Naive thymus-derived CD4-positive, alpha-beta T cell (primary cell): ENCODE results near the gene DROSHA. TPM values are rescaled to one million over a fixed set of nuclear protein-coding genes. Genes with fewer than 3 reads are reported as not detected.

Experiments
- ATAC-seq: fragments of 150-1000 bp; cut with Tn5 transposase; 2 replicates; pipeline ENCODE4 v1.10.0; 2021; ENCODE audit warnings: mild to moderate bottlenecking, moderate library complexity
- CTCF ChIA-PET: fragments of 350-600 bp; sonication (Branson Sonifier 250); formaldehyde crosslinking; loops from one replicate; lab custom pipeline; 2021; ENCODE audit warnings: antibody characterized with exemption; lab: Charles Lee
- POLR2A ChIA-PET: fragments of 350-600 bp; sonication (Branson Sonifier 250); formaldehyde crosslinking; loops from one replicate; lab custom pipeline; 2021; ENCODE audit warnings: antibody characterized with exemption, inconsistent platforms; lab: Charles Lee
- DNase-seq, 9 donors: peaks; one replicate each; pipeline versions ENCODE4 v3.0.0 to v3.0.0-alpha.2; 2020 to 2022; ENCODE audit warnings: mixed read lengths in 1 of 9
- H3K27ac ChIP-seq: one replicate; pipeline ENCODE4 v1.7.0; 2013; ENCODE audit warnings: mild to moderate bottlenecking, low read depth, low read length, moderate library complexity
- H3K27me3 ChIP-seq, 2 donors: one replicate each; pipeline ENCODE4 v1.7.0; 2013; ENCODE audit warnings: low read length in 2 of 2, mild to moderate bottlenecking in 2 of 2, moderate library complexity in 2 of 2; ENCODE audit not compliant: control insufficient read depth in 2 of 2, insufficient read depth in 2 of 2
- H3K36me3 ChIP-seq, 3 experiments: 1 replicate in 2 of 3; 2 replicates in 1 of 3; pipeline ENCODE4 v1.7.0; 2013; ENCODE audit warnings: low read length in 3 of 3, mild to moderate bottlenecking in 3 of 3, moderate library complexity in 1 of 3; ENCODE audit not compliant: insufficient read depth in 3 of 3, control insufficient read depth in 2 of 3
- H3K4me1 ChIP-seq, 2 donors: one replicate each; pipeline ENCODE4 v1.7.0; 2013; ENCODE audit warnings: low read length in 2 of 2, mild to moderate bottlenecking in 2 of 2, moderate library complexity in 1 of 2; ENCODE audit not compliant: control insufficient read depth in 2 of 2, insufficient read depth in 2 of 2
- H3K4me3 ChIP-seq: 2 replicates; pipeline ENCODE4 v1.7.0; 2013; ENCODE audit warnings: mild to moderate bottlenecking, low read length
- H3K9me3 ChIP-seq, 3 experiments: 1 replicate in 2 of 3; 2 replicates in 1 of 3; pipeline ENCODE4 v1.7.0; 2013; ENCODE audit warnings: low read length in 3 of 3; ENCODE audit not compliant: control insufficient read depth in 2 of 3
- H3K27ac Mint-ChIP-seq, 9 donors: one replicate each; pipeline ENCODE4 v1.8.0; 2020 to 2022; ENCODE audit warnings: mixed read lengths in 9 of 9, mild to moderate bottlenecking in 8 of 9, moderate library complexity in 5 of 9, inconsistent platforms in 2 of 9
- H3K27me3 Mint-ChIP-seq, 5 donors: one replicate each; pipeline ENCODE4 v1.8.0; 2021 to 2022; ENCODE audit warnings: mixed read lengths in 5 of 5, mild to moderate bottlenecking in 1 of 5
- H3K36me3 Mint-ChIP-seq, 5 donors: one replicate each; pipeline ENCODE4 v1.8.0; 2020 to 2022; ENCODE audit warnings: mixed read lengths in 5 of 5, mild to moderate bottlenecking in 3 of 5, inconsistent platforms in 1 of 5
- H3K4me1 Mint-ChIP-seq, 7 donors: one replicate each; pipeline ENCODE4 v1.8.0; 2020 to 2022; ENCODE audit warnings: mixed read lengths in 7 of 7, mild to moderate bottlenecking in 3 of 7, inconsistent platforms in 1 of 7
- H3K4me3 Mint-ChIP-seq, 10 donors: one replicate each; pipeline ENCODE4 v1.8.0; 2020 to 2022; ENCODE audit warnings: mild to moderate bottlenecking in 10 of 10, mixed read lengths in 10 of 10, moderate library complexity in 6 of 10, inconsistent platforms in 2 of 10
- H3K9me3 Mint-ChIP-seq, 11 donors: one replicate each; pipeline ENCODE4 v1.8.0; 2020 to 2022; ENCODE audit warnings: mixed read lengths in 11 of 11, mild to moderate bottlenecking in 4 of 11, inconsistent platforms in 1 of 11, moderate library complexity in 1 of 11
- intact Hi-C, 2 donors: fragments of 100-400 bp; cut with micrococcal nuclease; formaldehyde crosslinking; loops; one replicate each; pipeline ENCODE4 v1.15.1; 2023
- polyA plus RNA-seq, 2 donors: library from polyadenylated mRNA; unstranded; fragments of 300-500 nt; fragmentation: Illumina TruSeq; gene quantifications; one replicate each; pipeline ENCODE4 v1.2.3, GENCODE V29; 2021
- total RNA-seq, 6 experiments: library from RNA in 5 of 6; stranded (reverse) in 5 of 6; gene quantifications; 1 replicate in 5 of 6; 2 replicates in 1 of 6; pipeline ENCODE4 v1.2.3 and lab custom pipeline; 2021 to 2026

DROSHA gene, protein sequence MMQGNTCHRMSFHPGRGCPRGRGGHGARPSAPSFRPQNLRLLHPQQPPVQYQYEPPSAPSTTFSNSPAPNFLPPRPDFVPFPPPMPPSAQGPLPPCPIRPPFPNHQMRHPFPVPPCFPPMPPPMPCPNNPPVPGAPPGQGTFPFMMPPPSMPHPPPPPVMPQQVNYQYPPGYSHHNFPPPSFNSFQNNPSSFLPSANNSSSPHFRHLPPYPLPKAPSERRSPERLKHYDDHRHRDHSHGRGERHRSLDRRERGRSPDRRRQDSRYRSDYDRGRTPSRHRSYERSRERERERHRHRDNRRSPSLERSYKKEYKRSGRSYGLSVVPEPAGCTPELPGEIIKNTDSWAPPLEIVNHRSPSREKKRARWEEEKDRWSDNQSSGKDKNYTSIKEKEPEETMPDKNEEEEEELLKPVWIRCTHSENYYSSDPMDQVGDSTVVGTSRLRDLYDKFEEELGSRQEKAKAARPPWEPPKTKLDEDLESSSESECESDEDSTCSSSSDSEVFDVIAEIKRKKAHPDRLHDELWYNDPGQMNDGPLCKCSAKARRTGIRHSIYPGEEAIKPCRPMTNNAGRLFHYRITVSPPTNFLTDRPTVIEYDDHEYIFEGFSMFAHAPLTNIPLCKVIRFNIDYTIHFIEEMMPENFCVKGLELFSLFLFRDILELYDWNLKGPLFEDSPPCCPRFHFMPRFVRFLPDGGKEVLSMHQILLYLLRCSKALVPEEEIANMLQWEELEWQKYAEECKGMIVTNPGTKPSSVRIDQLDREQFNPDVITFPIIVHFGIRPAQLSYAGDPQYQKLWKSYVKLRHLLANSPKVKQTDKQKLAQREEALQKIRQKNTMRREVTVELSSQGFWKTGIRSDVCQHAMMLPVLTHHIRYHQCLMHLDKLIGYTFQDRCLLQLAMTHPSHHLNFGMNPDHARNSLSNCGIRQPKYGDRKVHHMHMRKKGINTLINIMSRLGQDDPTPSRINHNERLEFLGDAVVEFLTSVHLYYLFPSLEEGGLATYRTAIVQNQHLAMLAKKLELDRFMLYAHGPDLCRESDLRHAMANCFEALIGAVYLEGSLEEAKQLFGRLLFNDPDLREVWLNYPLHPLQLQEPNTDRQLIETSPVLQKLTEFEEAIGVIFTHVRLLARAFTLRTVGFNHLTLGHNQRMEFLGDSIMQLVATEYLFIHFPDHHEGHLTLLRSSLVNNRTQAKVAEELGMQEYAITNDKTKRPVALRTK (N-terminal part only)
- total RNA-seq: 10 to 100 TPM; 48.5 to 92.0 (median 75.7) TPM
- 10 to 100 TPM; 11.2 to 44.1 TPM for polyA plus RNA-seq
- 35.9 reads per million, percentile 64 among the genes with 10 or more reads in this experiment for total RNA-seq (lab: John Stamatoyannopoulos, UW)

DNA sequence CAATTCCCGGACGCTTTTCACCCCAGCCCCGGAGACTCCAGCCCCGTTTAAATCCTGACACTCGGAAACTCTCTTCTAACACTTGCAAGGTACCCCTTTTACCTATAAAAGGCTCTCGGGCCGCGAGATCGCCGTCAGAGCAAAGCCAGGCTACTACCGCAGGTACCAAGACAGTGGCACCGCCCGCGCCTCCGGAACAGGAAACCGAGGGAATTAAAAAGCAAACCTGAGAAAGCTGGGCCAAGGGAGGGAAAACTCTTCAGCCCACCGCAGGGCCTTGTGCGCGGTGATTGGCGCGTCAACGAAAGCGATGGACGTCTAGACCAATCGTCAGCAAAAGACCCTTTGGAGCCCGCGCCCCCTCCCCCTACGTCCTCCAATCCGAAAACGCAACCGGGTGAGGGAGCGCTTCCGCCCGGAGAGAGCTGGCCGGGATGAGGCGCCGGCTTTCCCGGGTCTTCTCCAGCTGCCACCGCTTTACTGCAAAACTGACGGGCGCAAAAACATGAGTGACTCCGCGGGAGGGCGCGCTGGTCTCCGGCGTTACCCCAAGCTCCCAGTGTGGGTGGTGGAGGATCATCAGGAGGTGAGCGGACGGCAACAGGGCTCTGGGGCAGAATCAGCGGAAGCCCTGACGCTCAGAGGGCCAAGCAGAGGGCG is at the start of gene DROSHA, which contains the start of gene C5orf22:
TSS of gene DROSHA (minus strand) at position 206 of the 660 bp plus-strand sequence. CDS start 3,034 bp downstream, outside the sequence.
TSS of gene C5orf22 (plus strand) at position 414 of the 660 bp plus-strand sequence. CDS start at position 506, 92 bp downstream.
- Histone ChIP-seq H3K27me3 (no peaks in the 10 kb centered on the region), H3K27ac (peak within 1 kb of the TSS; percentile 89), H3K36me3 (peaks cover 0 to 47% (median 8%) of the 10 kb centered on the region in 3 experiments), H3K9me3 (no peaks in the 10 kb centered on the region), H3K4me1 (peaks cover 13 to 24% of the 10 kb centered on the region in 2 donors), H3K4me3 (peak within 1 kb of the TSS; percentile 97)
- DNase-seq: peak; percentile 72 to 90 (median 88)
- Mint-ChIP-seq H3K9me3 (no peaks in the 10 kb centered on the region), H3K36me3 (peaks cover 17 to 41% (median 30%) of the 10 kb centered on the region in 5 donors), H3K27me3 (no peaks in the 10 kb centered on the region), H3K4me3 (peak within 1 kb of the TSS; percentile 93 to 100 (median 98)), H3K27ac (peak within 1 kb of the TSS; percentile 83 to 96 (median 90)), H3K4me1 (peaks cover 29 to 84% (median 73%) of the 10 kb centered on the region in 7 donors)
- CTCF ChIA-PET: interaction anchor here (0.7 kb wide), 1 partner anchor 12 kb away, joined by 3 read pairs; no protein-coding TSS in a partner anchor
- POLR2A ChIA-PET: interaction anchor here (0.6 to 2.0 kb wide), 5 partner anchors 10 to 913 kb away, joined by 3 to 4 read pairs (median 3); partner anchors contain the start of genes GOLPH3 and ZFR
- intact Hi-C loops: loop anchor here (1.0 to 2.0 kb wide), 9 partner anchors 16 to 1909 kb away; partner anchors contain the start of genes GOLPH3 (in 2 of the 2), TARS1 (in 2 of the 2), PDZD2 (in 1 of the 2) and SUB1 (in 1 of the 2)
- ATAC-seq: peak; percentile 99

DNA sequence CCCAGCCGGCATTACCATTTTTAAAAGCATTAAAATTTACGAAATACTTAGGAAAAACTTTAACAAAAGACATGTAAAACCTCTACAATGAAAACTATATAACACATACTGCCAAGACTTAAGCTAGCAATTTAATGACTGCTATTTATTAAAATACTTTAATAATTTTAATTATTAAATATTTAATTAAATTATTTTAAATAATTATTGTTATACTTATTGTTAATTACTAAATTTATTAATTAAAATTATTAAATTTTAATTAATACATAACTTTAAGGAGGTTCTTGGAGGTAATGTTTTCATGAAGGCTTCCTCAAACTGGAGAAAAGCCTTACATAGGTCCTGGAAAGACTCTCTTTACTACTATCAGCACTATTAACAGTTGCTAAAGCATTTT is 47.7 kb upstream of the DROSHA start:
- Mint-ChIP-seq H3K27ac (no peak overlapping the region), H3K9me3 (no peaks in the 10 kb centered on the region), H3K27me3 (peaks cover 11 to 31% (median 18%) of the 10 kb centered on the region in 5 donors), H3K4me3 (no peak overlapping the region), H3K4me1 (no peaks in the 10 kb centered on the region), H3K36me3 (no peaks in the 10 kb centered on the region)
- Histone ChIP-seq H3K27me3 (no peaks in the 10 kb centered on the region), H3K36me3 (no peaks in the 10 kb centered on the region), H3K27ac (no peak overlapping the region), H3K9me3 (no peaks in the 10 kb centered on the region), H3K4me1 (no peaks in the 10 kb centered on the region), H3K4me3 (no peak overlapping the region)
- ATAC-seq (no peak), DNase-seq (no peak)
- ChIA-PET CTCF (no interaction called here), POLR2A (no interaction called here)
- intact Hi-C loops: no loop called here

DNA sequence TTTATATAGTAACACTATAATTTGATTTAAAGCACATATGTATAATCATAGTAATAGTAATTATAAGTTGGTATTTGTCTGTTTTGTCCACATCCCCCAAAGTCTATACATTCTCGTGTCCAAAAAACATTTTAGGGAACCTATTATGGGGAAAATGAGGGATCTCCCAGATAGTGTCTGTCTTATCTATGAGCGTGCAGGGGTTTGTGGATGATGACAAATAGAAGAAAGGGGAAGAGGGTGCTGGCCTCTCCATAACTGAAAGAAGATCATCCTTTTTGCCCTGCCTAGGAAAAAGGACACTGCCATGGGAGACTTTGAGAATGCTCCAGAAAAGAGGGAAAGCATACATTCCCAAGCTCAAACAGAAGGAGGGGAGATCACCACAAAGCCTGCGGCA is 45.5 kb upstream of the DROSHA start:
- H3K27me3 Mint-ChIP-seq: peaks cover 12 to 24% (median 13%) of the 10 kb centered on the region in 5 donors
- Histone ChIP-seq H3K27me3 (no peaks in the 10 kb centered on the region), H3K27ac (no peak overlapping the region), H3K36me3 (no peaks in the 10 kb centered on the region), H3K4me3 (no peak overlapping the region), H3K4me1 (no peaks in the 10 kb centered on the region), H3K9me3 (no peaks in the 10 kb centered on the region)
- ChIA-PET POLR2A (no interaction called here), CTCF (no interaction called here)
- no peak overlapping the region for H3K27ac Mint-ChIP-seq
- no peaks in the 10 kb centered on the region for H3K9me3 Mint-ChIP-seq
- DNase-seq (no peak), ATAC-seq (no peak)
- no peaks in the 10 kb centered on the region for H3K36me3 Mint-ChIP-seq
- intact Hi-C loops: no loop called here
- H3K4me1 Mint-ChIP-seq: no peaks in the 10 kb centered on the region
- no peak overlapping the region for H3K4me3 Mint-ChIP-seq

DNA sequence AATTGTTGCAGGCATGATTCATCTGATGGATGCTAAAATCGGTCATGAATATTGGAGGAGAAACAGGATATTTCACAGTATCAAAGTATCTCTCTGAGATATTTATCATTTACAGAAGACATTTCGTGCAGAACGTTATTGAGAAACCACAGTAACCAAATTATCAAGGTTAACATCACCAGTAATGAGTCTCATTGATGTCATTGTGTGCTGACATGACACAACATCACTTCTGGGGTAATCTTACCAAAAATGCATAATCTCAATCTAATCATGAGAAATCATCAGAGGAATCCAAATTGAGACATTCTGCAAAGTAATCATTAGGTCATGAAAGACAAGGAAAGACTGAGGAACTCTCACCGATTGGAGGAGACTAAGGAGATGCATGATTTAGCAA is 42.9 kb upstream of the DROSHA start:
- ATAC-seq (peak; percentile 22), DNase-seq (no peak)
- no peaks in the 10 kb centered on the region for H3K9me3 ChIP-seq
- no peak overlapping the region for H3K27ac ChIP-seq
- no peaks in the 10 kb centered on the region for H3K4me1 ChIP-seq
- intact Hi-C loops: no loop called here
- no peaks in the 10 kb centered on the region for H3K27me3 ChIP-seq
- no peak overlapping the region for H3K4me3 ChIP-seq
- CTCF ChIA-PET: no interaction called here
- no peaks in the 10 kb centered on the region for H3K4me1 Mint-ChIP-seq
- POLR2A ChIA-PET: no interaction called here
- H3K9me3 Mint-ChIP-seq: peaks cover 0 to 1% (median 0%) of the 10 kb centered on the region in 11 donors
- no peaks in the 10 kb centered on the region for H3K36me3 Mint-ChIP-seq
- H3K4me3 Mint-ChIP-seq: no peak overlapping the region
- peaks cover 7 to 21% (median 15%) of the 10 kb centered on the region in 5 donors for H3K27me3 Mint-ChIP-seq
- H3K36me3 ChIP-seq: no peaks in the 10 kb centered on the region
- no peak overlapping the region for H3K27ac Mint-ChIP-seq

DNA sequence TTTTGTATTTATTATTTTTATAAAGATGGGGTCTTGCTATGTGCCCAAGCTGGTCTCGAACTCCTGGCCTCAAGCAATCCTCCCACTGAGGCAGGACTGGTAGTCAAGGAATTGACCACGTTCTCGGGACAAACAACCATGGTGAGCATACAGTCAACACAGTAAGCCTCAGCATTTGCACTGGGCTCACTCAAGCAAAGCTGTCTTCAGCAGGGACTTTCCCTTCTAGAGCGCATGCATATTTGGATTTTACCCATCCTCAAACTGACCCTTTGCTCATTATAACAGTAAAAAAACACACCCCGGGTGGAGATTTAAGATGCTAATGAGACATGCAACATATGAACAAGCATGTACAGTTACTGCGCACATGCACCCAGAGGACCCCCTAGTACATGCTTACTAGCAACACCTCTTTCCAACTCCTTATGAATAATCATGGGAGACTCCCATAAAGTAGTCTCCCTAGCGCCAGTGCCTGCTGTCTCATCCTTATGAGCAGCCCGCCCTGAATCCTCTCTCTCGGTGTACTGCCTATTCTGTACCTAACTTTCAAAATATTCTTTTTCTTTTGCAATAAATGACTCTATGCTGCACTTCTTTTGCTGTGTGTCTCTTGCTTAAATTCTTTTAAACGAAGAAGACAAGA is 41.7 kb upstream of the DROSHA start:
- intact Hi-C loops: no loop called here
- Mint-ChIP-seq H3K4me1 (no peaks in the 10 kb centered on the region), H3K9me3 (peaks cover 0 to 1% (median 0%) of the 10 kb centered on the region in 11 donors), H3K4me3 (no peak overlapping the region), H3K27ac (no peak overlapping the region), H3K27me3 (peaks cover 7 to 21% (median 16%) of the 10 kb centered on the region in 5 donors), H3K36me3 (no peaks in the 10 kb centered on the region)
- ATAC-seq: no peak
- Histone ChIP-seq H3K36me3 (no peaks in the 10 kb centered on the region), H3K4me3 (no peak overlapping the region), H3K27me3 (no peaks in the 10 kb centered on the region), H3K27ac (no peak overlapping the region), H3K9me3 (no peaks in the 10 kb centered on the region), H3K4me1 (no peaks in the 10 kb centered on the region)
- DNase-seq: no peak
- POLR2A ChIA-PET: no interaction called here
- CTCF ChIA-PET: no interaction called here
